H9 (cell line): ENCODE measurements around the gene INTS7. TPM values are rescaled to one million over a fixed set of nuclear protein-coding genes. Genes with fewer than 3 reads are reported as not detected.

Experiments used
- DNase-seq: peaks from one replicate; pipeline ENCODE4 v3.0.0-alpha.2; 2017
- H2AFZ ChIP-seq: one replicate; pipeline ENCODE4 v1.6.1; 2013; ENCODE audit warnings: mild to moderate bottlenecking, low read length, control low read depth, moderate library complexity
- H2AK5ac ChIP-seq: 2 replicates; pipeline ENCODE4 v1.6.1; 2013; ENCODE audit warnings: low read length, control low read depth, mixed read lengths; ENCODE audit not compliant: insufficient read length
- H2BK120ac ChIP-seq: one replicate; pipeline ENCODE4 v1.6.1; 2013; ENCODE audit warnings: low read depth, mild to moderate bottlenecking, low read length, control low read depth, inconsistent platforms; ENCODE audit not compliant: poor library complexity, severe bottlenecking
- H2BK12ac ChIP-seq: 2 replicates; pipeline ENCODE4 v1.6.1; 2013; ENCODE audit warnings: low read length, control low read depth, mixed read lengths, low read depth; ENCODE audit not compliant: insufficient read length
- H2BK15ac ChIP-seq: 2 replicates; pipeline ENCODE4 v1.6.1; 2013; ENCODE audit warnings: low read depth, low read length, control low read depth
- H2BK20ac ChIP-seq: one replicate; pipeline ENCODE4 v1.6.1; 2013; ENCODE audit warnings: low read depth, mild to moderate bottlenecking, low read length, control low read depth, inconsistent platforms; ENCODE audit not compliant: poor library complexity, severe bottlenecking
- H2BK5ac ChIP-seq: 2 replicates; pipeline ENCODE4 v1.6.1; 2013; ENCODE audit warnings: low read length, control low read depth, mixed read lengths; ENCODE audit not compliant: insufficient read length
- H3K14ac ChIP-seq: 2 replicates; pipeline ENCODE4 v1.6.1; 2013; ENCODE audit warnings: low read length, control low read depth; ENCODE audit not compliant: insufficient read depth
- H3K18ac ChIP-seq: 2 replicates; pipeline ENCODE4 v1.6.1; 2013; ENCODE audit warnings: low read depth, mild to moderate bottlenecking, mixed read lengths, low read length, control low read depth; ENCODE audit not compliant: insufficient read length
- H3K23ac ChIP-seq: 2 replicates; pipeline ENCODE4 v1.6.1; 2013; ENCODE audit warnings: low read length, control low read depth, mixed read lengths, low read depth; ENCODE audit not compliant: insufficient read length
- H3K23me2 ChIP-seq: 2 replicates; pipeline ENCODE4 v1.6.1; 2013; ENCODE audit warnings: low read depth, mild to moderate bottlenecking, mixed read lengths, low read length, control low read depth; ENCODE audit not compliant: insufficient read length, poor library complexity, severe bottlenecking
- H3K27ac ChIP-seq: 2 replicates; pipeline ENCODE4 v1.5.1; 2013; ENCODE audit warnings: low read length, control low read depth, mixed read lengths, low read depth; ENCODE audit not compliant: insufficient read length
- H3K27me3 ChIP-seq: 2 replicates; pipeline ENCODE4 v1.6.1; 2013; ENCODE audit warnings: low read length, control low read depth, inconsistent platforms; ENCODE audit not compliant: insufficient read depth
- H3K4ac ChIP-seq: 2 replicates; pipeline ENCODE4 v1.6.1; 2013; ENCODE audit warnings: low read depth, mild to moderate bottlenecking, control low read depth, inconsistent platforms, low read length, moderate library complexity
- H3K4me1 ChIP-seq: 2 replicates; pipeline ENCODE4 v1.6.1; 2013; ENCODE audit warnings: low read length, control low read depth, inconsistent platforms; ENCODE audit not compliant: insufficient read depth
- H3K4me2 ChIP-seq: 2 replicates; pipeline ENCODE4 v1.6.1; 2013; ENCODE audit warnings: low read length, control low read depth, mixed read lengths; ENCODE audit not compliant: insufficient read length, insufficient read depth
- H3K56ac ChIP-seq: 2 replicates; pipeline ENCODE4 v1.6.1; 2013; ENCODE audit warnings: low read depth, mild to moderate bottlenecking, mixed read lengths, low read length, control low read depth; ENCODE audit not compliant: insufficient read length
- H3K79me1 ChIP-seq: 2 replicates; pipeline ENCODE4 v1.6.1; 2013; ENCODE audit warnings: low read depth, mild to moderate bottlenecking, moderate library complexity, low read length, control low read depth, inconsistent platforms; ENCODE audit not compliant: insufficient read depth, poor library complexity, severe bottlenecking
- H3K79me2 ChIP-seq: 2 replicates; pipeline ENCODE4 v1.6.1; 2013; ENCODE audit warnings: low read length, control low read depth, inconsistent platforms; ENCODE audit not compliant: insufficient read depth
- H3K9ac ChIP-seq: 2 replicates; pipeline ENCODE4 v1.6.1; 2013; ENCODE audit warnings: low read length, control low read depth, mixed read lengths; ENCODE audit not compliant: insufficient read length; ENCODE audit errors: extremely low read depth
- H3K9me3 ChIP-seq: one replicate; pipeline ENCODE4 v1.6.1; 2013; ENCODE audit warnings: low read depth, low read length, inconsistent platforms; ENCODE audit not compliant: control insufficient read depth
- H3T11ph ChIP-seq: one replicate; pipeline ENCODE4 v1.6.1; 2013; ENCODE audit warnings: mild to moderate bottlenecking, low read length, control low read depth, inconsistent platforms
- H4K20me1 ChIP-seq: one replicate; pipeline ENCODE4 v1.6.1; 2013; ENCODE audit not compliant: control insufficient read depth, insufficient read length, insufficient read depth
- H4K5ac ChIP-seq: 2 replicates; pipeline ENCODE4 v1.6.1; 2013; ENCODE audit warnings: low read depth, mild to moderate bottlenecking, mixed read lengths, low read length, control low read depth; ENCODE audit not compliant: insufficient read length
- H4K8ac ChIP-seq: replicated peaks from 2 replicates; pipeline ENCODE4 v1.6.1; 2013; ENCODE audit warnings: low read length, control low read depth, mixed read lengths, low read depth; ENCODE audit not compliant: insufficient read length
- H4K91ac ChIP-seq: 2 replicates; pipeline ENCODE4 v1.6.1; 2013; ENCODE audit warnings: low read depth, mild to moderate bottlenecking, moderate library complexity, mixed read lengths, low read length, control low read depth; ENCODE audit not compliant: insufficient read length
- H3K27ac Mint-ChIP-seq, 3 experiments: 2 replicates in 2 of 3; 3 replicates in 1 of 3; pipeline ENCODE4 v1.8.0; 2020 to 2021; ENCODE audit warnings: mixed read lengths in 3 of 3, mild to moderate bottlenecking in 1 of 3, moderate library complexity in 1 of 3
- H3K27me3 Mint-ChIP-seq: 2 replicates; pipeline ENCODE4 v1.8.0; 2021; ENCODE audit warnings: low read depth, mild to moderate bottlenecking, moderate library complexity, mixed read lengths
- H3K36me3 Mint-ChIP-seq, 3 experiments: 2 replicates in 2 of 3; 3 replicates in 1 of 3; pipeline ENCODE4 v1.8.0; 2020 to 2021; ENCODE audit warnings: low read depth in 3 of 3, mixed read lengths in 3 of 3; ENCODE audit not compliant: insufficient read depth in 1 of 3
- H3K4me1 Mint-ChIP-seq, 2 experiments: 2 replicates each; pipeline ENCODE4 v1.8.0; 2020; ENCODE audit warnings: mixed read lengths in 2 of 2
- H3K4me3 Mint-ChIP-seq, 2 experiments: 2 replicates in 1 of 2; 3 replicates in 1 of 2; pipeline ENCODE4 v1.8.0; 2020 to 2021; ENCODE audit warnings: mild to moderate bottlenecking in 2 of 2, mixed read lengths in 2 of 2, moderate library complexity in 1 of 2
- H3K9me3 Mint-ChIP-seq, 2 experiments: 2 replicates in 1 of 2; 3 replicates in 1 of 2; pipeline ENCODE4 v1.8.0; 2020; ENCODE audit warnings: mild to moderate bottlenecking in 2 of 2, mixed read lengths in 2 of 2, moderate library complexity in 1 of 2
- total RNA-seq: library from RNA; stranded (reverse); gene quantifications from 2 replicates; pipeline ENCODE4 v1.2.1, GENCODE V29; 2021
- TF ChIP-seq, protein P1 (sequence below): fragments of 200-600 bp; sonication (generic); conservative IDR thresholded peaks from 3 replicates; pipeline ENCODE4 v1.8.0; 2021; ENCODE audit warnings: antibody characterized with exemption, mild to moderate bottlenecking

The INTS7 gene
- total RNA-seq, 1 experiment from 2014 or later: 32.3 TPM

DNA sequence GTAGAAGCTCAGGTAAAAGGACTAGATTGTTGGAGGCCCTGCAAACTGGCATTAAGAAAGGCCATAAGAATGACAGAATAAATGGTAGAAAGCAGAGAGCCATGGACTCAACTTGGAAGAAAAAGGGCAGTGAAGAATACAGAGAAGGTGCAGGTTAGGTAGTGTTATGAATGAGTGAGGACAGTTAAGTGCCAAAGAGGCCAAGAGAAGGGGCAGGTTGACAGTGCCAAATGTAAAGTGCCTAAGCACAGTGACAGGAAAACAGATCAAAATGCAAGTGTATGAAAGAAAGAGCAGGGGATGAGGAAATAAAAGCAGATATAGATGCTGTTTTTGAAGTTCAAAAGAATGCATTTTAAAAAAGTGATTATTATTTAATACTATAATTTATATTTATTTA is 43.7 kb downstream of the INTS7 start:
- Histone ChIP-seq H3K9ac (no peak overlapping the region), H2BK20ac (no peak overlapping the region), H3K23me2 (no peaks in the 10 kb centered on the region), H4K5ac (no peak overlapping the region), H4K91ac (no peak overlapping the region), H3K4me2 (no peak overlapping the region), H3K27me3 (no peaks in the 10 kb centered on the region), H3K27ac (no peak overlapping the region), H2BK120ac (no peak overlapping the region), H2BK15ac (no peak overlapping the region), H2BK5ac (no peak overlapping the region), H3K4ac (no peak overlapping the region), H3K79me1 (no peaks in the 10 kb centered on the region), H3K79me2 (no peaks in the 10 kb centered on the region), H2BK12ac (no peak overlapping the region), H3K4me1 (no peaks in the 10 kb centered on the region), H4K8ac (no peak overlapping the region), H3K18ac (no peak overlapping the region), H3T11ph (no peak overlapping the region), H3K9me3 (no peaks in the 10 kb centered on the region), H3K56ac (no peak overlapping the region), H4K20me1 (no peaks in the 10 kb centered on the region), H2AK5ac (no peak overlapping the region), H2AFZ (no peak overlapping the region), H3K23ac (no peak overlapping the region), H3K14ac (no peak overlapping the region)
- H3K4me3 Mint-ChIP-seq: no peak overlapping the region
- no peak overlapping the region; a peak in 1 of 7 replicates for H3K27ac Mint-ChIP-seq
- H3K36me3 Mint-ChIP-seq: peaks cover 0 to 27% (median 11%) of the 10 kb centered on the region in 3 experiments; a peak in 6 of 7 replicates
- no peaks in the 10 kb centered on the region for H3K9me3 Mint-ChIP-seq
- TF ChIP-seq, protein P1, sequence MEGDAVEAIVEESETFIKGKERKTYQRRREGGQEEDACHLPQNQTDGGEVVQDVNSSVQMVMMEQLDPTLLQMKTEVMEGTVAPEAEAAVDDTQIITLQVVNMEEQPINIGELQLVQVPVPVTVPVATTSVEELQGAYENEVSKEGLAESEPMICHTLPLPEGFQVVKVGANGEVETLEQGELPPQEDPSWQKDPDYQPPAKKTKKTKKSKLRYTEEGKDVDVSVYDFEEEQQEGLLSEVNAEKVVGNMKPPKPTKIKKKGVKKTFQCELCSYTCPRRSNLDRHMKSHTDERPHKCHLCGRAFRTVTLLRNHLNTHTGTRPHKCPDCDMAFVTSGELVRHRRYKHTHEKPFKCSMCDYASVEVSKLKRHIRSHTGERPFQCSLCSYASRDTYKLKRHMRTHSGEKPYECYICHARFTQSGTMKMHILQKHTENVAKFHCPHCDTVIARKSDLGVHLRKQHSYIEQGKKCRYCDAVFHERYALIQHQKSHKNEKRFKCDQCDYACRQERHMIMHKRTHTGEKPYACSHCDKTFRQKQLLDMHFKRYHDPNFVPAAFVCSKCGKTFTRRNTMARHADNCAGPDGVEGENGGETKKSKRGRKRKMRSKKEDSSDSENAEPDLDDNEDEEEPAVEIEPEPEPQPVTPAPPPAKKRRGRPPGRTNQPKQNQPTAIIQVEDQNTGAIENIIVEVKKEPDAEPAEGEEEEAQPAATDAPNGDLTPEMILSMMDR: no peak
- DNase-seq: no peak
- no peaks in the 10 kb centered on the region for H3K27me3 Mint-ChIP-seq
- H3K4me1 Mint-ChIP-seq: peaks cover 4% of the 10 kb centered on the region in 2 experiments
